ENCODE measurements around the gene ZNF530. TPM values are rescaled to one million over a fixed set of nuclear protein-coding genes. Genes with fewer than 3 reads are reported as not detected.

The ZNF530 gene
- total RNA-seq, result 3.2 and 6.6 TPM in 2 replicates

DNA sequence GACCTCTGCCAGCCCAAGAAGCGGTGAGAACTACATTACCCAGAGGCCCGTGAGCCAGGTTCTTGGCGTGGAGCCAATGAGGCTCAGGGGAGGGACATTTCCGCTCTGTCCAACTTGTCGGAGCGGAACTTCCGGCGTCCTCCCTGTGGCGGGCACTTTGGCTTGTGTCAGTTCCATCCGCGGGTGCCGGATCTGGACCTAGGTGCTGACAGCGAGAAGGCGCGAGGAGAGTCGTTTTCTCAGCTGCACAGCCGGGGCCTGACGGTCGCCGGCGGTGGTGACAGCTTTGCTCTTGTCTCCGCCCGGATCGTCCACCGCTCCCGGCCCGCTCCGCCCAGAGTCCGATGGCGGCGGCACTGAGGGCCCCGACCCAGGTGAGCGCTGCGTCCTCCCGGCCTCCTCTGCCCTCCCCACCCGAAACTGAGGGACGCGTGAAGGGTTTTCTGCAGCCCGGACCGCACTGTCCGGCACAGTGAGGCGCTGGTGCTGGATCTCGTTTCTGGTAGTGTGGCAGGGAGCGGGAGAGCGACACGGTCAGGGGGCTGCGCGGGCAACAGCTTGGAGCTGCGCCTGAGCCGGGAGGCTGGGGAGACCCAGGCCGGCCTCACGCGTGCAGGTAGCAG is at the start of gene ZNF530:
Gene ZNF530, plus strand, starts transcription at position 125 of the 623 bp plus-strand sequence. CDS start 4,461 bp downstream, outside the sequence.
- no peak for TF ChIP-seq CTCF (IDR thresholded peaks at IDR 0.05; ENCODE audit: insufficient read depth, low read length, poor library complexity, severe bottlenecking)

GRCh38 chr19:57552432-57552831 is 47.3 kb upstream of the ZNF530 start:
- DNase-seq (ENCODE audit: low read depth), result no peak
- H3K4me3 ChIP-seq (ENCODE audit: low read depth, low read length), result no peak overlapping the region
- peaks cover 8% of the 10 kb centered on the region for H3K36me3 ChIP-seq (ENCODE audit: control insufficient read depth, insufficient read depth, low read length)
- no peaks in the 10 kb centered on the region for H3K27me3 ChIP-seq (ENCODE audit: control insufficient read depth, insufficient read depth, low read length)
- TF ChIP-seq CTCF (IDR thresholded peaks at IDR 0.05; ENCODE audit: insufficient read depth, low read length, poor library complexity, severe bottlenecking), result no peak

More for the DNA sequence above, at the start of gene ZNF530:
- H3K36me3 ChIP-seq (ENCODE audit: control insufficient read depth, insufficient read depth, low read length), result no peaks in the 10 kb centered on the region
- no peaks in the 10 kb centered on the region for H3K27me3 ChIP-seq (ENCODE audit: control insufficient read depth, insufficient read depth, low read length)
- peak; percentile 65 for DNase-seq (ENCODE audit: low read depth)
- H3K4me3 ChIP-seq (ENCODE audit: low read depth, low read length), result peak within 1 kb of the TSS; percentile 69

- H3K36me3 ChIP-seq (ENCODE audit: control insufficient read depth, insufficient read depth, low read length), result peaks cover 6% of the 10 kb centered on the region
These were observed 42.0 kb upstream of the ZNF530 start for GRCh38 chr19:57557659-57558058.

DNA sequence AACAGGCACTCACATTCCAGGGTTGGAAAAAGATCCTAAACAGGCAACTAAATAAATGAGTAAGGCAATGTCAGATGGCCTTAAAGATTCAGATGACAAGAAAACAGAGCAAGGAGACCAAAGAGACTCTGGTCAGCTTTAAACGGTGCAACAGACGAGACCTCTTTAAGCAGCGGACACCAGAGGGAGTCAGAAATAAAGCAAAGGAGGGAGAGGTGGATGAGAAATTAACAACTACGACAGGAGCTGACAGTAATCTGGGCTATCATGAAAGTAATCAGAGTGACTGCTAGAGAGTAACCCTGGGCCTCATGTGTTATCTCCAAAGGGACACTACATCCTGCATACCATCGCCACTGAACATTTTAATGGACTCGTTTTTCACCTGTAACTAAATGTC is 41.2 kb upstream of the ZNF530 start:
- Histone ChIP-seq H3K4me3 (ENCODE audit: low read depth, low read length) (peak overlapping the region; percentile 95), H3K27me3 (ENCODE audit: control insufficient read depth, insufficient read depth, low read length) (no peaks in the 10 kb centered on the region), H3K36me3 (ENCODE audit: control insufficient read depth, insufficient read depth, low read length) (peaks cover 6% of the 10 kb centered on the region)
- TF ChIP-seq CTCF (IDR thresholded peaks at IDR 0.05; ENCODE audit: insufficient read depth, low read length, poor library complexity, severe bottlenecking), result no peak
- DNase-seq (ENCODE audit: low read depth), result no peak

More at GRCh38 chr19:57557659-57558058, 42.0 kb upstream of the ZNF530 start:
- DNase-seq (ENCODE audit: low read depth), result no peak
- Histone ChIP-seq H3K27me3 (ENCODE audit: control insufficient read depth, insufficient read depth, low read length) (no peaks in the 10 kb centered on the region), H3K4me3 (ENCODE audit: low read depth, low read length) (no peak overlapping the region)
- no peak for TF ChIP-seq CTCF (IDR thresholded peaks at IDR 0.05; ENCODE audit: insufficient read depth, low read length, poor library complexity, severe bottlenecking)

DNA sequence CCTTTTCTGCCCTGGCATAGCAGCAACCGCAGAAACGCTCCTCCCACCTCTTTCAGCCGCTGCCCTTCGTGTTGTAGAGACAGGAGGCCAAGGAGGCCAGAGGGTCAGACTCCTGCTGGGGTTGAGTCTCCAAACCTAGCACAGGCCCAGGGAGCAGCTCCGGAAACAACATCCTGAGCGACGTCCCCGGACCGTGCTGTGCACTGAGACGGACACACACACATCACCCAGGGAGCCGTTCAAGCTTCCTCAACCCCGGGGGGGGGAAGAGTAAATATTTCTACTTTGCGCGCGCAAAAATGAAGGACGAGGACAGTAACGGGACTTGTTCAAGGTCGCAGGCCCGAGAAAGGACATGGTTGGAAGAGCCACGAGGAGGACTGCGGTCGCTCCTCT is 40.7 kb upstream of the ZNF530 start:
- DNase-seq (ENCODE audit: low read depth), result no peak
- H3K27me3 ChIP-seq (ENCODE audit: control insufficient read depth, insufficient read depth, low read length), result no peaks in the 10 kb centered on the region
- H3K36me3 ChIP-seq (ENCODE audit: control insufficient read depth, insufficient read depth, low read length), result peaks cover 6% of the 10 kb centered on the region
- H3K4me3 ChIP-seq (ENCODE audit: low read depth, low read length), result peak overlapping the region; percentile 95
- TF ChIP-seq CTCF (IDR thresholded peaks at IDR 0.05; ENCODE audit: insufficient read depth, low read length, poor library complexity, severe bottlenecking), result no peak

Data from kidney epithelial cell (primary cell).